K562 (cell line): ENCODE data around the gene EXOC3L1. TPM values are rescaled to one million over a fixed set of nuclear protein-coding genes. Genes with fewer than 3 reads are reported as not detected.

ENCODE experiments used
- ATAC-seq: fragments of 200-7000 bp; cut with Tn5 transposase; 3 replicates; pipeline ENCODE4 v1.9.1; 2020; ENCODE audit warnings: moderate library complexity
- BruUV-seq: library from RNA; stranded (reverse); fragments of 400-500 nt; replicated peaks from 2 replicates; lab custom pipeline; 2021; lab: Mats Ljungman, UMichigan
- CTCF ChIA-PET: fragments of 300-600 bp; formaldehyde crosslinking; extraction: SDS; loops from one replicate; lab custom pipeline; 2021; ENCODE audit warnings: low intra/inter-chr PET ratio; lab: Yijun Ruan, JAX
- POLR2A ChIA-PET: fragments of 300-600, 350-650 bp; sonication (Branson Sonifier 250); formaldehyde crosslinking; extraction: SDS; loops from one replicate; lab custom pipeline; 2021; ENCODE audit warnings: antibody characterized with exemption, inconsistent platforms; lab: Yijun Ruan, JAX
- DNase-seq, 4 experiments: peaks; one replicate each; pipeline versions ENCODE4 v3.0.0 to v3.0.0-alpha.2; 2011 to 2018; ENCODE audit warnings: low spot score in 3 of 4, mixed read lengths in 3 of 4; ENCODE audit errors: extremely low read depth in 1 of 4
- FAIRE-seq: peaks from 2 replicates; lab custom pipeline; 2011; peaks lifted over from hg19 to GRCh38; lab: Jason Lieb, UNC
- H2AFZ ChIP-seq: 2 replicates; pipeline ENCODE4 v1.6.0; 2011; ENCODE audit warnings: low read depth, low read length, control low read depth, inconsistent platforms
- H3K27ac ChIP-seq: fragments of 200-600 bp; 3 replicates; pipeline ENCODE4 v1.8.0; 2011; ENCODE audit warnings: low read depth, mild to moderate bottlenecking, control low read depth, inconsistent platforms, low read length, moderate library complexity, mixed read lengths; ENCODE audit errors: extremely low read depth
- H3K27me3 ChIP-seq, 2 experiments: fragments of 300-600 bp in 1 of 2; 2 replicates in 1 of 2; 3 replicates in 1 of 2; pipeline versions ENCODE4 v1.6.0 to v1.8.0; 2011; ENCODE audit warnings: inconsistent platforms in 2 of 2, low read length in 2 of 2, mild to moderate bottlenecking in 1 of 2, mixed read lengths in 1 of 2, moderate library complexity in 1 of 2; ENCODE audit not compliant: control insufficient read depth in 2 of 2, insufficient read depth in 2 of 2
- H3K36me3 ChIP-seq: fragments of 300-600 bp; 3 replicates; pipeline ENCODE4 v1.8.0; 2011; ENCODE audit warnings: mild to moderate bottlenecking, low read length, inconsistent platforms; ENCODE audit not compliant: control insufficient read depth, insufficient read depth
- H3K4me1 ChIP-seq, 2 experiments: fragments of 200-600 bp in 1 of 2; replicated peaks in 1 of 2; 2 replicates in 1 of 2; 3 replicates in 1 of 2; pipeline versions ENCODE4 v1.5.1 to v1.8.0; 2011; ENCODE audit warnings: inconsistent platforms in 2 of 2, low read length in 2 of 2, mild to moderate bottlenecking in 1 of 2, mixed read lengths in 1 of 2, moderate library complexity in 1 of 2; ENCODE audit not compliant: control insufficient read depth in 2 of 2, insufficient read depth in 2 of 2
- H3K4me2 ChIP-seq: 2 replicates; pipeline ENCODE4 v1.6.1; 2011; ENCODE audit warnings: low read length, control low read depth, inconsistent platforms, mixed read lengths; ENCODE audit not compliant: insufficient read depth
- H3K4me3 ChIP-seq: fragments of 200-600 bp; sonication (generic), shearing (Covaris generic); 2 replicates; pipeline ENCODE4 v1.5.1; 2016; ENCODE audit warnings: control low read depth, inconsistent platforms
- H3K79me2 ChIP-seq: fragments of 200-600 bp; 3 replicates; pipeline ENCODE4 v1.8.0; 2011; ENCODE audit warnings: low read length, inconsistent platforms; ENCODE audit not compliant: control insufficient read depth, insufficient read depth
- H3K9ac ChIP-seq, 2 experiments: 2 replicates each; pipeline versions ENCODE4 v1.6.0 to v1.6.1; 2011; ENCODE audit warnings: low read depth in 2 of 2, low read length in 2 of 2, control low read depth in 1 of 2, inconsistent platforms in 1 of 2, mild to moderate bottlenecking in 1 of 2, mixed read lengths in 1 of 2; ENCODE audit not compliant: insufficient read depth in 1 of 2
- H3K9me1 ChIP-seq: one replicate; pipeline ENCODE4 v1.6.0; 2011; ENCODE audit warnings: inconsistent platforms, mild to moderate bottlenecking, low read length, moderate library complexity; ENCODE audit not compliant: control insufficient read depth, insufficient read depth
- H3K9me3 ChIP-seq: replicated peaks from 2 replicates; pipeline ENCODE4 v1.5.1; 2011; ENCODE audit warnings: low read depth, low read length, inconsistent platforms; ENCODE audit not compliant: control insufficient read depth, insufficient read depth
- H4K20me1 ChIP-seq: replicated peaks from 2 replicates; pipeline ENCODE4 v1.6.1; 2011; ENCODE audit warnings: low read length, inconsistent platforms, mixed read lengths; ENCODE audit not compliant: control insufficient read depth, insufficient read depth
- CHD1 ChIP-seq: fragments of 200-600 bp; sonication (generic); IDR thresholded peaks from one replicate; pipeline ENCODE4 v1.6.1; 2012; ENCODE audit warnings: mild to moderate bottlenecking, moderate library complexity, low read length, inconsistent platforms
- EGR1 ChIP-seq: fragments of 450-650 bp; conservative IDR thresholded peaks from 2 replicates; pipeline ENCODE4 v1.6.1; 2017; ENCODE audit warnings: mild to moderate bottlenecking
- HDAC1 ChIP-seq, 2 experiments: fragments of 450-650 bp; IDR thresholded peaks; 2 replicates each; pipeline ENCODE4 v1.6.1; 2016 to 2017; ENCODE audit warnings: inconsistent platforms in 1 of 2, mild to moderate bottlenecking in 1 of 2, moderate library complexity in 1 of 2
- MCM2 ChIP-seq: fragments of 450-650 bp; IDR thresholded peaks from 2 replicates; pipeline ENCODE4 v1.6.1; 2017; ENCODE audit warnings: low read depth, mild to moderate bottlenecking
- POLR2G ChIP-seq: fragments of 200-400 bp; formaldehyde crosslinking; IDR thresholded peaks from 2 replicates; pipeline ENCODE4 v1.6.1; 2017; ENCODE audit warnings: low read depth, mild to moderate bottlenecking, antibody characterized with exemption, low read length, moderate library complexity
- RBM22 ChIP-seq: fragments of 200-400 bp; formaldehyde crosslinking; IDR thresholded peaks from 2 replicates; pipeline ENCODE4 v1.6.1; 2018; ENCODE audit warnings: low read length, low read depth; ENCODE audit not compliant: poor library complexity, severe bottlenecking
- SRSF9 ChIP-seq: fragments of 200-400 bp; formaldehyde crosslinking; IDR thresholded peaks from 2 replicates; pipeline ENCODE4 v1.6.1; 2017; ENCODE audit warnings: low read depth, low read length, borderline replicate concordance
- U2AF1 ChIP-seq: fragments of 200-400 bp; formaldehyde crosslinking; optimal IDR thresholded peaks from 2 replicates; pipeline ENCODE3; 2017; ENCODE audit warnings: mild to moderate bottlenecking, low read depth, low read length, moderate library complexity
- ZBTB7A ChIP-seq: IDR thresholded peaks from 2 replicates; pipeline ENCODE4 v1.6.1; 2011; ENCODE audit warnings: low read depth, mild to moderate bottlenecking, low read length, moderate library complexity, borderline replicate concordance; ENCODE audit not compliant: control insufficient read depth
- ZNF239 ChIP-seq: fragments of 250-450 bp; sonication (Bioruptor Pico); IDR thresholded peaks from 2 replicates; pipeline ENCODE4 v1.4.0; 2020; ENCODE audit warnings: mild to moderate bottlenecking
- WGBS: fragments of 100-300 bp; shearing (Covaris generic); methylation state at CpG from one replicate; pipeline ENCODE4 v1.1.6; 2016; ENCODE audit warnings: low coverage, mixed read lengths; ENCODE audit not compliant: insufficient coverage; ENCODE audit errors: missing lambda C conversion rate; 5-methylcytosine and 5-hydroxymethylcytosine counted together
- in situ Hi-C: fragments of 300-500 bp; cut with MboI; formaldehyde crosslinking; loops from 4 replicates; pipeline ENCODE4 v1.15.0; 2018; ENCODE audit warnings: inconsistent platforms, mixed read lengths
- intact Hi-C: fragments of 100-400 bp; cut with micrococcal nuclease; formaldehyde crosslinking; loops from 2 replicates; pipeline ENCODE4 v1.14.2; 2022
- polyA plus RNA-seq, 8 experiments: library from polyadenylated mRNA; depleted of rRNA in 4 of 8; stranded (reverse) in 5 of 8; unstranded in 3 of 8; fragments of >200 nt; fragmentation: Nextera tagmentation in 2 of 8; fragmentation: Illumina TruSeq in 1 of 8; extraction: Ambion mirVana in 2 of 8; extraction: Trizol in 1 of 8; gene quantifications; 2 replicates each; pipeline versions ENCODE4 v1.2.1 to v1.2.3, GENCODE V29; 2011 to 2014; ENCODE audit warnings: inconsistent platforms in 1 of 8, missing spikeins in 1 of 8
- total RNA-seq, 7 experiments: library from RNA; depleted of rRNA in 6 of 7; stranded (reverse); fragments of >200 nt in 6 of 7; fragmentation: Illumina TruSeq in 2 of 7; extraction: Trizol in 2 of 7; gene quantifications; 2 replicates each; pipeline versions ENCODE4 v1.2.1 to v1.2.3, GENCODE V29; 2011 to 2021; ENCODE audit warnings: low replicate concordance in 1 of 7
- TF ChIP-seq, protein P1 (sequence below): sonication (generic); formaldehyde crosslinking; IDR thresholded peaks from 2 replicates; pipeline ENCODE4 v1.8.0; 2022; ENCODE audit warnings: missing genetic modification reagents, mild to moderate bottlenecking, moderate library complexity, borderline replicate concordance
- TF ChIP-seq, protein P2 (sequence below): fragments of 250-450 bp; sonication (Bioruptor Pico); IDR thresholded peaks from 2 replicates; pipeline ENCODE4 v1.8.0; 2022; ENCODE audit warnings: moderate library complexity, mild to moderate bottlenecking, inconsistent platforms
- TF ChIP-seq, protein P3 (sequence below): sonication (generic); formaldehyde crosslinking; IDR thresholded peaks from 2 replicates; pipeline ENCODE4 v1.8.1; 2023; ENCODE audit warnings: mild to moderate bottlenecking, missing genetic modification reagents
- TF ChIP-seq, protein P4 (sequence below): IDR thresholded peaks from 3 replicates; pipeline ENCODE4 v1.6.1; 2011; ENCODE audit warnings: borderline replicate concordance, mild to moderate bottlenecking; ENCODE audit not compliant: insufficient read length, insufficient read depth

The EXOC3L1 gene
- total and polyA plus RNA-seq, 9 of the 15 experiments (the other 6 are each of a cell fraction or from before 2014, with no cell fraction given), result 0.08 TPM; not detected in 8

DNA sequence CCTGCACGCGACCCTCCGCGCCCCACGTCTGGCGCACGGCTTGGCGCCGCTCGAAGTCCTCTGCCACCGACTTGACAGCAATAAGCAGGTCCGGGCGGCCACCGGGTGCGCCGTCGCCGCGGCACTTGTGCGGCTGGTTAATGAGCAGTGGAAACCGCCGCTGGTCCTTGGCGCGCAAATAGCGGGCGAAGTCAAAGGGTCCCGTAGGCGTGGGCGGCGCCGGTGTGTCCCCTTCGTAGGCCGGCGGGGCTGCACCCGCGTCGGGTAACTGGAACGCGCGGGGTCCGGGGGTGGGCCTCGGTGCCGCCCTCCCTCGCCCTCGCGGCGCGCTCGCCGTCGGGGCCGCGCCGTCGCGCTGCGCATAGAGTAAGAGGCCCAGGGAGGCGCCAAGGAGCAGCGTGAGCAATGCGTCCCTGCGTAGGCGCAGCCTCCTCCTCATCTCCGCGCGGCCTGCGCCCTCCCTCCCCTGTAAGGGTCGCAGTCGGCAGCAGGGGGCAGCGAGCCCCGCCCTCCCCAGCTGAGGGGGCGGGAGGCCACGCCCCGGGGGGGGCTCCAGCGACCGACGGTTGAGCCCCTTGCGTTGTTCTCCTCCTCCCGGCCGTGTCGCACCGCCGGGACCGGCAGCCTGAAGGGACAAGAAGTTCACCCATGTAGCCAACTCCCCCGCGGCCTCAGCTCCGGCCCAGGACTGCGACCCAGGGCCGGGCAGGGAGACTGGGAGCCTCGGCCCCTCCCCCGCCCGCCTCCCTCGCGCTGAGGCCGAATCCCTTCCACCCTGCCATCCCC lies 39.7 kb downstream of the EXOC3L1 start:
- peaks cover under 1% of the 10 kb centered on the region; the same call in 1 of the 2 replicates for H4K20me1 ChIP-seq
- CTCF ChIA-PET, result no interaction called here
- peak in 3 of 4 experiments; percentile 53 to 81 (median 75) for DNase-seq
- POLR2A ChIA-PET, result interaction anchor here (0.5 to 1.1 kb wide), 5 partner anchors 9 to 232 kb away, joined by 3 to 5 read pairs (median 3); partner anchors contain the start of gene CDH16
- 0 out of 2 replicates have a peak overlapping the region, but pooled peaks have one; percentile 62 for H2AFZ ChIP-seq
- intact Hi-C loops, result no loop called here
- in situ Hi-C loops, result loop anchor here (25.0 kb wide), 1 partner anchor 188 kb away; the partner anchor contains the start of gene CES3
- BruUV-seq, result no TSS peak
- TF ChIP-seq SRSF9, result no peak
- 0 out of 2 replicates have a peak, but pooled peaks have one; percentile 40 for TF ChIP-seq ZBTB7A
- TF ChIP-seq, protein P1, sequence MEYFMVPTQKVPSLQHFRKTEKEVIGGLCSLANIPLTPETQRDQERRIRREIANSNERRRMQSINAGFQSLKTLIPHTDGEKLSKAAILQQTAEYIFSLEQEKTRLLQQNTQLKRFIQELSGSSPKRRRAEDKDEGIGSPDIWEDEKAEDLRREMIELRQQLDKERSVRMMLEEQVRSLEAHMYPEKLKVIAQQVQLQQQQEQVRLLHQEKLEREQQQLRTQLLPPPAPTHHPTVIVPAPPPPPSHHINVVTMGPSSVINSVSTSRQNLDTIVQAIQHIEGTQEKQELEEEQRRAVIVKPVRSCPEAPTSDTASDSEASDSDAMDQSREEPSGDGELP (CRISPR knock-in tag), result 0 out of 2 replicates have a peak, but pooled peaks have one; percentile 9
- TF ChIP-seq, protein P2, sequence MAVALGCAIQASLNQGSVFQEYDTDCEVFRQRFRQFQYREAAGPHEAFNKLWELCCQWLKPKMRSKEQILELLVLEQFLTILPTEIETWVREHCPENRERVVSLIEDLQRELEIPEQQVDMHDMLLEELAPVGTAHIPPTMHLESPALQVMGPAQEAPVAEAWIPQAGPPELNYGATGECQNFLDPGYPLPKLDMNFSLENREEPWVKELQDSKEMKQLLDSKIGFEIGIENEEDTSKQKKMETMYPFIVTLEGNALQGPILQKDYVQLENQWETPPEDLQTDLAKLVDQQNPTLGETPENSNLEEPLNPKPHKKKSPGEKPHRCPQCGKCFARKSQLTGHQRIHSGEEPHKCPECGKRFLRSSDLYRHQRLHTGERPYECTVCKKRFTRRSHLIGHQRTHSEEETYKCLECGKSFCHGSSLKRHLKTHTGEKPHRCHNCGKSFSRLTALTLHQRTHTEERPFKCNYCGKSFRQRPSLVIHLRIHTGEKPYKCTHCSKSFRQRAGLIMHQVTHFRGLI (CRISPR knock-in tag), result no peak
- TF ChIP-seq EGR1, result peak; percentile 64
- TF ChIP-seq, protein P3, sequence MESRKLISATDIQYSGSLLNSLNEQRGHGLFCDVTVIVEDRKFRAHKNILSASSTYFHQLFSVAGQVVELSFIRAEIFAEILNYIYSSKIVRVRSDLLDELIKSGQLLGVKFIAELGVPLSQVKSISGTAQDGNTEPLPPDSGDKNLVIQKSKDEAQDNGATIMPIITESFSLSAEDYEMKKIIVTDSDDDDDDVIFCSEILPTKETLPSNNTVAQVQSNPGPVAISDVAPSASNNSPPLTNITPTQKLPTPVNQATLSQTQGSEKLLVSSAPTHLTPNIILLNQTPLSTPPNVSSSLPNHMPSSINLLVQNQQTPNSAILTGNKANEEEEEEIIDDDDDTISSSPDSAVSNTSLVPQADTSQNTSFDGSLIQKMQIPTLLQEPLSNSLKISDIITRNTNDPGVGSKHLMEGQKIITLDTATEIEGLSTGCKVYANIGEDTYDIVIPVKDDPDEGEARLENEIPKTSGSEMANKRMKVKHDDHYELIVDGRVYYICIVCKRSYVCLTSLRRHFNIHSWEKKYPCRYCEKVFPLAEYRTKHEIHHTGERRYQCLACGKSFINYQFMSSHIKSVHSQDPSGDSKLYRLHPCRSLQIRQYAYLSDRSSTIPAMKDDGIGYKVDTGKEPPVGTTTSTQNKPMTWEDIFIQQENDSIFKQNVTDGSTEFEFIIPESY (CRISPR knock-in tag), result peak; percentile 82; the same call in 1 of the 2 replicates
- TF ChIP-seq RBM22, result peak; percentile 13
- peak; percentile 71 for TF ChIP-seq POLR2G
- TF ChIP-seq HDAC1 (IDR thresholded peaks at IDR 0.05), result no peak
- TF ChIP-seq, protein P4, sequence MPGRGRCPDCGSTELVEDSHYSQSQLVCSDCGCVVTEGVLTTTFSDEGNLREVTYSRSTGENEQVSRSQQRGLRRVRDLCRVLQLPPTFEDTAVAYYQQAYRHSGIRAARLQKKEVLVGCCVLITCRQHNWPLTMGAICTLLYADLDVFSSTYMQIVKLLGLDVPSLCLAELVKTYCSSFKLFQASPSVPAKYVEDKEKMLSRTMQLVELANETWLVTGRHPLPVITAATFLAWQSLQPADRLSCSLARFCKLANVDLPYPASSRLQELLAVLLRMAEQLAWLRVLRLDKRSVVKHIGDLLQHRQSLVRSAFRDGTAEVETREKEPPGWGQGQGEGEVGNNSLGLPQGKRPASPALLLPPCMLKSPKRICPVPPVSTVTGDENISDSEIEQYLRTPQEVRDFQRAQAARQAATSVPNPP, result no peak
- TF ChIP-seq CHD1, result no peak
- no peak for TF ChIP-seq U2AF1
- no peak for TF ChIP-seq ZNF239
- TF ChIP-seq MCM2, result no peak
- TF ChIP-seq, all 486 proteins: peak for 6
- Histone ChIP-seq H3K9me1 (no peaks in the 10 kb centered on the region), H3K9me3 (no peaks in the 10 kb centered on the region), H3K4me1 (peaks cover 0 to 35% of the 10 kb centered on the region in 2 experiments; a peak in 4 of 5 replicates), H3K27ac (no peak overlapping the region), H3K79me2 (no peaks in the 10 kb centered on the region), H3K4me3 (peak overlapping the region; percentile 37), H3K27me3 (no peaks in the 10 kb centered on the region), H3K4me2 (peak overlapping the region; percentile 49), H3K36me3 (peaks cover 38% of the 10 kb centered on the region; the same call in 2 of the 3 replicates), H3K9ac (peak overlapping the region in 1 of 2 experiments; percentile 41; a peak in 3 of 4 replicates)
- WGBS, result 66% methylated on average over 24 of the region's 94 CpGs
- ATAC-seq (peak; percentile 7), FAIRE-seq (no peak)
